Kidney (tissue), 14 donors: ENCODE data around the gene TENM4. TPM values are rescaled to one million over a fixed set of nuclear protein-coding genes. Genes with fewer than 3 reads are reported as not detected.

Experiments used
- DNase-seq, 5 donors: peaks; one replicate each; pipeline ENCODE4 v3.0.0-alpha.2; 2013 to 2020
- FAIRE-seq: peaks from 2 replicates; lab custom pipeline; 2012; peaks lifted over from hg19 to GRCh38; lab: Jason Lieb, UNC
- H3K27ac ChIP-seq, 2 donors: one replicate each; pipeline ENCODE4 v1.7.0; 2013; ENCODE audit warnings: low read depth in 2 of 2, low read length in 2 of 2, inconsistent platforms in 1 of 2
- H3K27me3 ChIP-seq: one replicate; pipeline ENCODE4 v1.7.1; 2013; ENCODE audit warnings: low read length, inconsistent platforms; ENCODE audit not compliant: control insufficient read depth, insufficient read depth
- H3K36me3 ChIP-seq, 3 donors: one replicate each; pipeline versions ENCODE4 v1.7.0 to v1.7.1; 2013; ENCODE audit warnings: low read length in 3 of 3, control low read depth in 1 of 3, inconsistent platforms in 1 of 3; ENCODE audit not compliant: insufficient read depth in 3 of 3, control insufficient read depth in 2 of 3
- H3K4me1 ChIP-seq, 3 donors: one replicate each; pipeline versions ENCODE4 v1.7.0 to v1.7.1; 2013; ENCODE audit warnings: low read length in 3 of 3, inconsistent platforms in 1 of 3, low read depth in 1 of 3; ENCODE audit not compliant: control insufficient read depth in 2 of 3, insufficient read depth in 2 of 3
- H3K4me3 ChIP-seq, 3 donors: one replicate each; pipeline versions ENCODE4 v1.7.0 to v1.8.1; 2013; ENCODE audit warnings: low read length in 3 of 3, control low read depth in 1 of 3, inconsistent platforms in 1 of 3
- H3K9ac ChIP-seq, 3 donors: one replicate each; pipeline versions ENCODE4 v1.7.0 to v1.7.1; 2013; ENCODE audit warnings: low read length in 3 of 3, control low read depth in 1 of 3, inconsistent platforms in 1 of 3
- H3K9me3 ChIP-seq, 3 donors: one replicate each; pipeline versions ENCODE4 v1.7.0 to v1.7.1; 2013; ENCODE audit warnings: low read length in 3 of 3, control low read depth in 1 of 3, inconsistent platforms in 1 of 3; ENCODE audit not compliant: control insufficient read depth in 2 of 3, insufficient read depth in 1 of 3
- intact Hi-C: fragments of 100-400 bp; cut with DNase I; formaldehyde crosslinking; loops from one replicate; pipeline ENCODE4 v1.11.1; 2022
- polyA plus RNA-seq: library from polyadenylated mRNA; stranded (reverse); fragments of 350-450 nt; fragmentation: Illumina TruSeq; extraction: RNeasy Lipid Tissue Mini Kit (QIAGEN cat#74804); gene quantifications from one replicate; pipeline ENCODE4 v1.2.3, GENCODE V29; 2014; ENCODE audit warnings: low read depth, low replicate concordance; ENCODE audit not compliant: insufficient read depth
- total RNA-seq: library from RNA; stranded (reverse); fragmentation: NEBNext Ultra II Directional; extraction: Animal tissue kit (Norgen Biotek cat#: 25700); gene quantifications from one replicate; pipeline ENCODE4 v1.2.1, GENCODE V29; 2021
- TF ChIP-seq, protein P1 (sequence below): IDR thresholded peaks from 3 replicates; pipeline ENCODE4 v1.5.1; 2012; ENCODE audit warnings: mild to moderate bottlenecking, moderate library complexity, borderline replicate concordance; ENCODE audit not compliant: insufficient read depth; ENCODE audit errors: extremely low read depth
- donor health status: control.
- donor health status: control.
- donor health status: control.
- donor health status: control.
- donor health status: control.
- donor health status: DM: yes; HTN: yes; CAD: no.
- donor health status: Normal renal cell carcinoma (clear cell type).

TENM4 gene
- total and polyA plus RNA-seq, 2 donors from 2014 or later: 0.34 to 31.0 TPM

DNA sequence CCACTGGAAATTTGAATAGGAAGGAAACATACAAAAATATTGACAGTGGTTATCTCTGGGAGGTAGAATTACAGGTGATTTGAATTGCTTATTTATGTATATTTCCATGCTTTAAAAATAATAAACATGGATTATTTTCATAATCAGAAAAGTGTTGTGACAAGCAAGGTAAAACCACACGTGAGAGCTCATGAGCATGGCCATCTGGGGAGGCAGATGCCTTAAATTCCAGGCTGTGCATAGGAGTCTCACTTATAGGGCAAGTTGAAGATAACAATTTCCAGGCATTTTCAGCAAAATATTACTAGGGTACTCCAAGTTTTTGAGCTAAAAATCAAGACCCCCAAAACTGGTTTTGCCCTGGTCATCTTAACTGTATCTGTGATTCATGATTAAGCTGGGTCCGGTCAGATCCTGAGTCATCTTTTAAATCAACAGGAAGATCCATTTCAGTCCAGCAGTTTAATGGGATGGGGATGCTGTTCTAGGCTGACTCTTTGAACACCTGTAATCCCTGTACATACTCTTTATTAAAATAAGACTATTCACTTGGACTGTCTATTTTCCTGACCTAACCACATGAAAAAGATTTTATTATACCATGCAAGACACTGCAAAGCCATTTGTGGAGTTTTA is 750.4 kb downstream of the TENM4 start:
- Histone ChIP-seq H3K9me3 (no peaks in the 10 kb centered on the region), H3K9ac (no peak overlapping the region), H3K4me3 (no peak overlapping the region), H3K27me3 (no peaks in the 10 kb centered on the region), H3K27ac (no peak overlapping the region), H3K4me1 (no peaks in the 10 kb centered on the region), H3K36me3 (peaks cover 0 to 4% (median 0%) of the 10 kb centered on the region in 3 donors)
- FAIRE-seq (no peak), DNase-seq (no peak)
- TF ChIP-seq, protein P1, sequence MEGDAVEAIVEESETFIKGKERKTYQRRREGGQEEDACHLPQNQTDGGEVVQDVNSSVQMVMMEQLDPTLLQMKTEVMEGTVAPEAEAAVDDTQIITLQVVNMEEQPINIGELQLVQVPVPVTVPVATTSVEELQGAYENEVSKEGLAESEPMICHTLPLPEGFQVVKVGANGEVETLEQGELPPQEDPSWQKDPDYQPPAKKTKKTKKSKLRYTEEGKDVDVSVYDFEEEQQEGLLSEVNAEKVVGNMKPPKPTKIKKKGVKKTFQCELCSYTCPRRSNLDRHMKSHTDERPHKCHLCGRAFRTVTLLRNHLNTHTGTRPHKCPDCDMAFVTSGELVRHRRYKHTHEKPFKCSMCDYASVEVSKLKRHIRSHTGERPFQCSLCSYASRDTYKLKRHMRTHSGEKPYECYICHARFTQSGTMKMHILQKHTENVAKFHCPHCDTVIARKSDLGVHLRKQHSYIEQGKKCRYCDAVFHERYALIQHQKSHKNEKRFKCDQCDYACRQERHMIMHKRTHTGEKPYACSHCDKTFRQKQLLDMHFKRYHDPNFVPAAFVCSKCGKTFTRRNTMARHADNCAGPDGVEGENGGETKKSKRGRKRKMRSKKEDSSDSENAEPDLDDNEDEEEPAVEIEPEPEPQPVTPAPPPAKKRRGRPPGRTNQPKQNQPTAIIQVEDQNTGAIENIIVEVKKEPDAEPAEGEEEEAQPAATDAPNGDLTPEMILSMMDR: no peak
- intact Hi-C loops: no loop called here

DNA sequence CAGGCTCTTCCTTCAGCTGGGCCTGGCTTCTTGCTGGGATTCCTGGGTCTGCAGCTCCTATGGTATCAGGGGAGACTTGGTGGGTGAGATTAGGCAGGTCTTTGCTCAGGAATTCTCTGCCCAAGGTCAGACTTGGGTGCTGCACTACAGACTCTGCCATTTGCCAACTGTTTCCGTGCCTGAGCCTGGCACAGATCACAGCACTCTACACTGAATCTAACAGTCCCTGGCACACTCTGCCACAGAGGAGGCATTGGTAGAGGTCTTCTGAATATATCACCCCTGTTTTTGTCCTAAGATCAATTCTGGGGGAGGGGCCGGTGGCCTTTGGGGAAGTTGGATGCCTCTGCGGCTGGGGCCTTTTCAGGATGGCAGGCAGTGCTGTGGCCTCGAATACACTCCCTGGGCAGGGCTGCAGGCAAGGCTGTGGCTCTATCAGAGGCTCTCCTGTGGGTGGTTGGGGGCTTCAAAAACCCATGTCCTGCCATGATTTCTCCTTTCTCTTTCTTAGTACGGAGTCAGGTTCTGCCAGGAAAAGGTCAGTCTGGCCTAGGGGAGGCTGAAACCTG is 751.2 kb downstream of the TENM4 start:
- H3K36me3 ChIP-seq: peaks cover 0 to 4% (median 0%) of the 10 kb centered on the region in 3 donors
- no peaks in the 10 kb centered on the region for H3K27me3 ChIP-seq
- intact Hi-C loops: no loop called here
- H3K4me3 ChIP-seq: no peak overlapping the region
- no peak for FAIRE-seq
- no peaks in the 10 kb centered on the region for H3K9me3 ChIP-seq
- no peaks in the 10 kb centered on the region for H3K4me1 ChIP-seq
- no peak overlapping the region for H3K27ac ChIP-seq
- DNase-seq: peak in 1 of 5 donors; percentile 61
- TF ChIP-seq, protein P1: no peak
- H3K9ac ChIP-seq: no peak overlapping the region

DNA sequence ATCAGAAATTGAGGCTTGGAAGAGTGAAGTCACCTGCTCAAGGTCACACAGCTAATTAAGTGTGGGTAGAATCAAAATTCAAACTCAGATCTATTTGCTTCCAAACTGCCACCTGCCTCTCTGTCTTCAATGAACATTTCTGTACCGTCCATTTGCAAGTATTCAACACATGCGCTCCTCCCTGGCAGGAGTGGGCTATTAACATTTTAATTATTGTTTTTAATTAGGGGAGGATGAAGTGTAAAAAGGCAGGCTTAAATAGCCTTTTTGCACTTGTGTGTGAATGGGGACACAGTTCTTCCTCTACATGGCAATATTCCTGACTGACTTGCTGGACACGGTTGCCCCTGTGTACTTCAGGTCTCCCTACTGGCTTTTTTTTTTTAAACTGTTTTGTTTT is 751.7 kb downstream of the TENM4 start:
- H3K9me3 ChIP-seq: no peaks in the 10 kb centered on the region
- FAIRE-seq: no peak
- H3K9ac ChIP-seq: no peak overlapping the region
- intact Hi-C loops: no loop called here
- peaks cover 0 to 7% (median 0%) of the 10 kb centered on the region in 3 donors for H3K36me3 ChIP-seq
- TF ChIP-seq, protein P1: no peak
- no peak overlapping the region for H3K4me3 ChIP-seq
- no peak for DNase-seq
- H3K4me1 ChIP-seq: no peaks in the 10 kb centered on the region
- no peaks in the 10 kb centered on the region for H3K27me3 ChIP-seq
- H3K27ac ChIP-seq: no peak overlapping the region

DNA sequence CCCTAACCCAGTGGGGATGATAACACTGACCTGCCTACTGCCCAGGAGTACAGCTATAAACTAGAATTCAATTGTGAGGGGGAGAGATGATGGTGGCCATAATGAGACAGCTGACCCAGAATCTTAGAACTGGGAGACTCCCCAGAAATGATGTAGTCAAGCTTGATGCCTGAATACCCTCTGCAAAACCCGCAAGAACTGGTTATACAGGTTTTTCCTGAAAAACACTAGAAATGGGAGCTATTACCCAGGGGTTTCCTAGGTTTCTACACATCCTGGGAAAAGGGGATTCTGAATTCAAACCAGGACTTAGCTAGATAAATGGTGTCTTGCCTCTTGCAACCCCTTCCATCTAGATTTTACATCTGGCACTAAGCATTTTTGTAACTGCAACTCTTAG is 752.4 kb downstream of the TENM4 start:
- no peaks in the 10 kb centered on the region for H3K4me1 ChIP-seq
- FAIRE-seq: no peak

More for the DNA sequence above, 752.4 kb downstream of the TENM4 start:
- no peaks in the 10 kb centered on the region for H3K9me3 ChIP-seq
- no peak overlapping the region for H3K9ac ChIP-seq
- H3K27ac ChIP-seq: no peak overlapping the region
- DNase-seq: peak in 2 of 5 donors; percentile 69 to 71
- TF ChIP-seq, protein P1: no peak
- intact Hi-C loops: no loop called here
- H3K27me3 ChIP-seq: no peaks in the 10 kb centered on the region
- H3K4me3 ChIP-seq: no peak overlapping the region
- peaks cover 0 to 7% (median 0%) of the 10 kb centered on the region in 3 donors for H3K36me3 ChIP-seq
